ENCODE measurements around the gene ANKS1B.

- TF ChIP-seq TCF4 (CRISPR knock-in tag; IDR thresholded peaks at IDR 0.05; ENCODE audit: borderline replicate concordance), result no peak
- no peak for TF ChIP-seq RARB (CRISPR knock-in tag; IDR thresholded peaks at IDR 0.05)
- TF ChIP-seq ZFP3 (CRISPR knock-in tag; IDR thresholded peaks at IDR 0.05), result no peak
- no peak for TF ChIP-seq POU6F1 (CRISPR knock-in tag; IDR thresholded peaks at IDR 0.05; ENCODE audit: borderline replicate concordance, low read depth)
- no peak for TF ChIP-seq GLIS3 (CRISPR knock-in tag; IDR thresholded peaks at IDR 0.05)
- no peak for TF ChIP-seq ZFP30 (CRISPR knock-in tag; IDR thresholded peaks at IDR 0.05)
These were observed 435.5 kb downstream of the ANKS1B start for GRCh38 chr12:99549196-99549595.
